IPS-11a (cell line): ENCODE results near the gene SLC6A1.

Experiments
- H3K4me3 ChIP-seq: one replicate; pipeline ENCODE4 v1.5.1; 2013; ENCODE audit warnings: low read depth, low read length, control low read depth

SLC6A1 gene

DNA sequence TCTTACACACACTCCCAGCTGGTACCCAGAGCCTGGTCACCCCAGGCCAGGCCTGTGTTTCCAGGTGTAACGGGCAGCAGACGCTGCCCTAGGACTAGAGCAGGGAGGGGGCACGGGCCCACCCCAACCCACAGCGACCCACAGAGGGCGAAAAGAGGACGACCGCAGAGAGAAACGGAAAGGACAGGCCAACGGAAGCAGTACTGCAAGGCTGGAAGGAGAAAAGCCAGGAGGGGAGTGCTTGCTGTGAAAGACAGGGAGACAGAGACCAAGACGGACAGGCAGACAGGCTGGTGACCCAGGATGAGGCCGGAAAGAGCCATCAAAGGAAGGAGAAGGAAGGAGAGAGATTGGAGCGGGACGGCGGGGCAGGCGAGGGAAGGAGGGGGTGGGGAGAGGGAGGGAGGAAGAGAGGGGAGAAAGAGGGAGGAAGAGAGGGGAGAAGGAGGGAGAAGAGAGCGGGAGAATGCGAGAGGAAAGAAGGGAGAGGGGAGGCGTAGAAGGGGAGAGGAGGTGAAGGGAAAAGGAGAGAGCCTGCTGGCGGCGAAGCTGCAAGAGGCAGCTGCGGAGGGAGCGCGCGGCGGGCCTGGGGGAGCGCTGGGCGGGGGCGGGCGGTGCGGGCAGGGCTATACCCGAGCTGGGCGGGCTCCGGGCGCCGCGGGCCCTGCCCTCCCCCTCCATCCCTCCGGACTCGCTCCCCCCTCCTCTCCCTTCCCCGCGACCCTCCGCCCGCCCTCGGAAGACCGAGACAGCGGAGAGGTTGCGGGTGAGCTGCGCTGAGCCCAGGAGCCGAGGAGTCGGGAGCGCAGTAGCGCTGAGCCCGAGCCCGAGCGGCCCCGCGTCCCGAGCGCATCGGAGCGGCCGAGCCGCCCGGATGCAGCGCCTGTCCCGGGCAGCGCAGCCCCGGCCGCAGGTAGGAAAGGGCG, at the start of gene SLC6A1:
Gene SLC6A1, plus strand, starts transcription at position 732 of the 926 bp plus-strand sequence. CDS start 24,464 bp downstream, outside the sequence.
- H3K4me3 ChIP-seq = peak within 1 kb of the TSS; percentile 47

DNA sequence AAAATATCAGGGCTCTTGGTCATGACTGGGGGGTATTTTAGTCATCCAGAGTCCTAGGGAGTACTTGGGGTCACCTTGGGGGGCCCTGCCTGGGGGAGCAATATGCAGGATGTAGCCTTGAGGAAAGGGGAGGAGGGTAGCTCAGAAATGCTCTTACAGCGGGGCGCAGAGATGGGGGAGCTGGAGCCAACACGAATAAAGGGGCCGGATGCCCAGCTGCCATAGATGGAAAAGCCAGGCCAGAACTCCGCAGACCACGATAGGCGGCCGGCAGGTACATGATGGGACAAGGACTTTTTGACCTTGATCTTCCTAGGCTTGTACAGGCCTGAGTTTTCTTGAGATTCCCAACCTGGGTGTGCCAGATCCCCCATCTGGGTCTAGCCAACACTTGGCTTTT, 47.7 kb upstream of the SLC6A1 start:
- H3K4me3 ChIP-seq = no peak overlapping the region

DNA sequence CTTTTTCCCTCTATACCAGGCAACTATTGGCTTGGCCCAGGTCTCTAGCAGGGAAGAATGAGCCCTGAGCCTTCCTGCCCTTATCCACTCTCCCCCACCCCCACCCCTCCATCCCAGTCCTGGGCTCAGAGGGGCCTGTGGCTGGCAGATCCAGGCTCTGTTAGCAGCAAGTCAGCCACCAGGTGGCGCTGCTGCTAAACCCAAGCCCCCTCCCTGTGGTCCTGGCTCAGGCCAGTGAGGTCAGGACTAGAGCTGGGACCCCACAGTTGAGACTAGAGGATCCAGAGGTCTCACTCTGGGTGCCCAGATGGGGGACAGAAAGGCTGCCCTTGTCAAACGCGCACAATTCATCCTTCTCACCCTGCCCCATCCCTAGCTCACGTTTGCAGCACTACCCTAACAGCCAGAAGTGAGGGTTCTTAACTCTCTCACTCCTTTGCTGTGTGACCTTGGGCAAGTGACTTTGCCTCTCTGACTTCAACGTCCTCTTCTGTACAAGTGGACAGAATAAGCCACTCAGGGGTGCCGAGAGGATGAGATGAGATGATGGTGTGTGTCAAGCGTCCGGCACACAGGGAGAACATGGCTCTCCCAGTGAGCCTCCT, 46.8 kb upstream of the SLC6A1 start:
- no peak overlapping the region for H3K4me3 ChIP-seq

DNA sequence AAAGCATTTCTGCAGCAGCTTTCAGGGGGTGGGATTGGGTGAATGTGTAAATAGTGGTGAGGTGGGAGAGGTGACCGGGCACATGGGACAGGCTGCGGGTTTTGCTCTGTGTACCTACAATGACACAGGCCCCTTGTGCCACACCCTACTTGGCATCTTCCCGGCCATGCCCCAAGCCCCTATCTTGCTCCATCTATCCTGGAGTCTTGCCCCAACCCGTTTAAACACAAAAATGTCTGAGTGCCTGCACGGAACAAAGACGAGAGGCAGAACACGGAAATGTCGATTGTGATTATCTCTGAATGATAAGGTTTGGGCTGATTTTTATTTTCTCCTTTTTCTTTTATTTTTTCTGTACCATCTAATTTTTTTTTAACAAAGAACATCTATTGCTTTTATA, 46.0 kb upstream of the SLC6A1 start:
- H3K4me3 ChIP-seq = no peak overlapping the region

DNA sequence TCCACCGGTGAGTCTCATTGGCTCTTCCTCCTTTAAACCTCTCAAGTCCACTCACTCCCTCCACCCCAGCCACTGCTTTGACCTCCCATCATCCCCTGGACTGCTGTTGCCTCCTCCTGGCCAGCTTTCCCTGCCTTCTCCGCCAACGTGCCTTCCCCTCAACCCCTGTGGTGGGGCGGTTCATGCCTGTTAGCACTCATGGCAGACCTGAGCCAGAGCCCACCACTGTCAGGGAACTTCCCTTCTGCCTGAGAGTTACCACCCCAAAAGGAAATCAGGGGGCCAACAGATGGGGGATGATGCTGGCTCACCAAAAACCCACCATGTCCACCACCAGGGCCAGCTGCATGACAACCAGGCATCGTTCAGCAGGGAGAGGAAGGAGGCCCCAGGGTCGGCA, 44.2 kb upstream of the SLC6A1 start:
- H3K4me3 ChIP-seq = no peak overlapping the region

DNA sequence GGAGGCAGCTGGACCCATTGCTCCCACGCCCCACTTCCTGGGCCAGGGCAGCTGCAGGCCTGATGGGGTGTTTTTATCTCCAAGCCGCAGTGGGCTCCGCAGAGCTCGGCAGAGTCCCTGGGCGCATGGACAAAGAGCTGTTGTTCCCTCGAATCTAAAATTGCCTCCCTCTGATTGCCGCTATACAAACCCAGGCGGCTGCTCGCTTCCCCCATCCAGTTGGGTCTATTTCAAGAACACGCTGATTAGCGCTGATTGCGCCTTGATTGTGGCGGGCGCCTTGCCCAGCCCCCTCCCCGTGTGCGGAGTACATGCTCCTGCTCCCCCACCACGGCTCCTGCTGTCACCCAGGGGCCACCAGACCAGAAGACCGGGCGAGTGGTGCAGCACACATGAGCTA, 43.4 kb upstream of the SLC6A1 start:
- no peak overlapping the region for H3K4me3 ChIP-seq

DNA sequence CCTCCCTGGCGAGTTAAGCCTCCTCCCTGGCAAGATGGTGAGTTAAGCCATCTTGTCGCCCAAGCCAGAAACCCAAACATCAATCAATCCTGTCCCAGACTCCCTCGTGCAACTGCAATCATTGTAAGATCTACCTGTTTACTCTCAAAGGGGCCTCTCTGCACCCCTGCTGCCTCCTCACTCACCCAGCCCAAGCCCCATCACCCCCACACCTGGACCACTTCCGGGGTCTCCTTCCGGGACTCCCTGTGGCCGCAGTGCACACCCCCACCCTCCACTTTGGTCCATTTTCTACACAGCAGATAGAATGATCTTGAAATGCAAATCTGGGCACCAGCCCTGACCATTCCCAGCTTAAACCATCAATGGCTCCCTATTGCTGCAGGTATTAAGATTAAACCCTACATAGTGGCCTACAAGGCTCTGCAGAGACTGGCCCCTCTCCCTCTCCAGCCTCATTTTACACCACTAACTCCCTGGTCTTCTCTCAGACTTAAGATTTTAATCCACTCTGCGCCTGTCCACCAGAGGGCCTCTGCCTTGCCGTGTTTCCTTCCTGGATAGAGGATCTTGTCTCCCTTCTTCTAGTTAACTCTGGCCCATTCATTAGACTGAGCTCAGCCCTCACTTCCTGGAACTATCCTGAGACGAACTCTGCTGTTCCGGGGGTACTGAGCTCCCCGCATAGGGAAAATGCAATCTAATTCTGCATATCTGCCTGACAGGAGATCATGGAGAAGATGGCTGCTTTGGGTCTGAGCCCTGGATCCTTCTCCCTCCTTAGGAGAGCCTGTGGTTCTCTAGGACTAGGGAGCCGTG, 41.9 kb upstream of the SLC6A1 start:
- H3K4me3 ChIP-seq = no peak overlapping the region

DNA sequence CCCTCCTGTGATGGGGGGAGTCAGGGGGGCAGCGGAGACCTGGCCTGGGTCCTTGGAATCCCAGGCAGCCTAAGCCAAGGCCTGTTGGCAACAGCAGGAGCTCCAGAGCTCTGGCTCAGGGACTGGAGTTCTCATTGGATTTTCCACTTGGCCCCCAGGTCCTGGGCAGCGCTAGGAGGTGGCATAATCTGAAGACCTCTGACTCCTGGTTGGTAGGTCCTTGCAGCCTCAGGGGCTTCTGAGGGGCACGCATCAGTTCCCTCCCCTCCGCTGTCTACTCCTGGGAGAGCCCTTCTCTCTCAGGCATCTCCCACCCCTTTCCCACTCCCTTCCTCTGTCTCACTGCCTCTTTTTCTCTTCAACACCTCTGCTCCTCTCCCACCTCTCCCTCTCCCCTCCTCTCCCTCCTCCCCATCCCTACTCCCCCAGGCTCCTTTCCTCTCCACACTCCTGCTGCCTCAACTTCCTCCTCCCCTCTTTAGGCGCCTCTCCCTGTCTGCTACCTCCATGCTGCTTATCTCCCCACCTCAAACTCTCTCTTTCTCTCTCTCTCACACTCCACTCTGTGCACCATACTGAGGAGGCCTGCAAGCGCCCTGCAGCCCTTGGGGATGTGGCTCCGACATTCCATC, 41.1 kb upstream of the SLC6A1 start:
- no peak overlapping the region for H3K4me3 ChIP-seq

DNA sequence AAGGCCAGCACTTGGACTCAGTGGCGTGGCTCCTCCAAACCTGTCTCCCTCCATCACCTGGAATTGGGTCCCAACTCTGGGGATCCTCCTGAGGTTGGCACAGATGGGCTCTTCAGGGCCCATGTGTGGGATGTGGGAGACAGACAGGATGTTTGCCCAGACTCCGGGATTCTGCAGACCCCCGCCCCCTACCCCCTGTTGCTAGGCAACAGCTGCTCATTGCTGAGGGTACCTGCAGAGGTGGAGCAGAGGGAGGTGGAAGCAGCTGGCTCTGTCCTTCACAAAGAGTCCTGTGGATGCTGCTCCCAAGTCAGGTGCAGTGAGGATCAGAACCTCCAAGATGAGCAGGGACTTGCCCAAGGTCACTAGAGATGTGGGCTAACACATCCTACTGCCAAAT, 40.0 kb upstream of the SLC6A1 start:
- H3K4me3 ChIP-seq = no peak overlapping the region

DNA sequence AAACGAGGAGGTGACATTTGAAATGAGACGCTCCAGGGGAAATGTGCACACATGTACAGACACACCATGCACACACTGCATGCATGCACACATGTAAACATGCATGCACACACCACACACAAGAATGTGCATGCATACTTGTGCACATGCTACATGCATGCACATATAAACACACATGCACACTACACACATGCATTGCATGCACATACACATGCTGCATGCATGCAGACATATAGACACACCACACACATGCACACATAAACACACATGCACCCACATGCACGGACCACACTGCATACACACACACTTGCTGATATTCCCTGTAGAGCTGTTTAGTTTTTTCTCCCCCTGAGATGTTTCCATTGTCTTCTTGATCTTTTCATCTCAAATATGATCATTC, 37.8 kb upstream of the SLC6A1 start:
- no peak overlapping the region for H3K4me3 ChIP-seq

DNA sequence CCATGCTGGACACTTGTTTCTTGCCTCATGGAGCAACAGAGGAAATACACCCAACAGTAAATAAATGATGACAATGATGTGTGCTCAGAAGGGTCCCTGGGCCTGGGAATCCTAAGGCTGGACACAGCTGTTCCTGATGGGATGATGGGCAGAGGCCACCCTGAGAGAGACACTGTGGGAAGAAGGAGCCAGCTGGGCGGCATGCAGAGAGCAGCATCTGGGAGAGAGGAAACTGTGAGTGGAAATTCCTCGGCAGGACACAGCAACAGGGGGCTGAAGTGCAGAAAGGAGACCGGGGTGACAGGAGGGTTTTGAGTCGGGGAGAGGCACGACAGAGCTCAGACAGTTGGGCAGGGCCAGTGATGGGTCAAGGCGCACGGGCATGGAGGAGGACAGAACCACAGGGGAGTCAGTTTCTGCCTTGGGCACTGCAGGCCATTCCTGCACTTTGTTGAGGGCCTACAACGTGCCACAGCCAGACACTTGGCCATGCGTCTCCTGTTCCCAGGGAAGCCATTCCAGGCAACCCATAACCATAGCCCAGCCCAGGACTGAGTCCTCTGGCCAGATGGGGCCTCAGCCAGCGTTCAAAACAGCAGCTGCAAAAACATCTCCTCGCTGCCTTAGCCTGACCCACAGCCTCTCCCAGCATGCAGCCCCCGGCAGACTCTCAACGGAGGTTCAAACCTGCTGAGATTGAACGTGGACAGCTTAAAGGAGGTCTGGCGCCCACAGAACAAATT, 36.7 kb upstream of the SLC6A1 start:
- no peak overlapping the region for H3K4me3 ChIP-seq

DNA sequence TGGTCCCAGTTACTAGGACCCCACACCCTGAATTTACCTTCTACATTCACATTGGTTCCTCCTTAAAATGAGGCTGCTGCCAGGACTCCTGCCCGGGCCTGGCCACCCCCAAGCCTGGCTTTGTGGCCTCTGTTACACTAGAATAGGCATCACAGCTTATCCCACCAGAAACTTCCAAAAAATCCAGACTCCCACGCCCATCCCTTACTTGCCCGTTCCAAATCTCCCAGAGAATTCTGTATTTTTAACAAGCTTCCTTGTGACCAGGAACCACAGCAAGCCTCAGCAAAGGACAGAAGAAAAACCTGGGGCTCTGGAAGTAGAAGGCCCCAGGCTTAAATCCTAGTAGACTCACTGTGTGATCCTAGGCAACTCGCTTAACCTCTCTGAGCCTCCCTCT, 36.0 kb upstream of the SLC6A1 start:
- H3K4me3 ChIP-seq = no peak overlapping the region

DNA sequence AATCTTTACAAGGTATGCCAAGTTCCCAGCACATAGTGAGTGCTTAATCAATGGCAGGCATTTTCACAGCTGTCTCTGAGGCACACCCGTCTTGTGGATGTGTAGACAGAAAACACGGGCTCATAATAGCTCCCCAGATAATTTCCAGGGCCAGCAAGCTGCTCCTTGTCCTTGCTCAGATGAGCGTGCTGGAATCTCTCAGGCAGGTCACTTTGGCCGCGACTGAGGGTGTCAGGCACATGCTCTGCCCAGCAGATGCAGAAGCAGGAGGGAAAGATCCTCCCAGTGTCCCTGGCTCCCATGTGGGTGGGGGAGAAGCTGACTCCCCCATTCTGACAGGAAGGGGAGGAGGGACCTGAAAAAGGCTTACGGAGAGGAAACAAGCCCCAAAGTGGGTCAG, 35.6 kb upstream of the SLC6A1 start:
- no peak overlapping the region for H3K4me3 ChIP-seq

DNA sequence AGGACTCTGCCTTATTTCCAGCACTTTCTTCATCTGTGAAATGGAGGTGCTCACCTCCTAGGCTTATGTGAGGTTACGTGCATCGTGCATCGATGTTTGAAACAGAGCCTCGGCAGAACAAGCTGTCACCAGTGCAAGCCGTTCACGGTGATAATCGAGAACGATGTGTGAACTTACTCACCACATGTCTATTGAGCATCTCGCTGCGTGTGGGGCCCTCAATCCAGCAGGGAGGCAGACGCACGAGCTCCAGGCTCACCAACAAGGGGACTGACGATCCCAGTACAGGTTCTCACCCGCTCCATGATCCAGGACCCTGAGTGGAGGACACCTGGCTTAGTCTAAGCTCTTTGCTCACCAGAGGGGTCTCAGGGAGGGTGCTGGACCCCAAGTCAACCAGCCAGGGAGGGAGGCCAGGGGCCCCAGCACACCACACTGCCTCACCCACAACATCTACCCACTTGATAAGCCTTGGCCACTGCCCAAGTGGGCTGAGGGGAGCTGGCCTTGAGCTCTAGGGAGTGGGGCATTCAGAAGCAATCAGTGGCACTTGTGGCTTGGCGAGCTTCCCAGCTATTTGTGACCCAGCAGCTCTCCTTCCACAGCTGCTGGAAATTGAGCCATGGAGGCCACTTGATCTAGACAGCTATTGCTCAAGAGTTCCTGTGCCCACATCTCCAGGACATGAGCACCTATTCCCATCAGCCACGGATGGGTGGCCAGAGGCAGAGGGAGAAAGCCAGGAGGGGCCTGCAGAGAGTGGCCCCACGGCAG, 34.4 kb upstream of the SLC6A1 start:
- no peak overlapping the region for H3K4me3 ChIP-seq

DNA sequence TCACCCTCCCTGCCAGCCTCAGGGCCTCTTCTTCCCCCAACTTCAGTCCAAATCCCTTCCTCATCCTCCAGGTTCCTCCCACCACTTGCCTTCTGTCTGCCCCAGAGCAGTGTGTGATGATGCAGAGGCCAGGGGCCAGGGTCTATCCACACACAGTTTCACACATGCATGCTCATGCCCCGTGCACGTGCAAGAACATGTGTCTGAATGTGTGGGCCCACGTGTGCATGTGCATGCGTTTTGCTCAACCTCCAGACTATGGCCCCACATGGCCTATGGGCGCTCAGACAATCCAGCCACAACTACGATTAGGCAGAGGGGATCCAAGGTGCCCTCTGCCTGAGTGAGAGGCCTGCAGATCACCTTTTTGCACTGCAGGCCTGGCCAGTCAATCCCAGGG, 32.3 kb upstream of the SLC6A1 start:
- H3K4me3 ChIP-seq = no peak overlapping the region

DNA sequence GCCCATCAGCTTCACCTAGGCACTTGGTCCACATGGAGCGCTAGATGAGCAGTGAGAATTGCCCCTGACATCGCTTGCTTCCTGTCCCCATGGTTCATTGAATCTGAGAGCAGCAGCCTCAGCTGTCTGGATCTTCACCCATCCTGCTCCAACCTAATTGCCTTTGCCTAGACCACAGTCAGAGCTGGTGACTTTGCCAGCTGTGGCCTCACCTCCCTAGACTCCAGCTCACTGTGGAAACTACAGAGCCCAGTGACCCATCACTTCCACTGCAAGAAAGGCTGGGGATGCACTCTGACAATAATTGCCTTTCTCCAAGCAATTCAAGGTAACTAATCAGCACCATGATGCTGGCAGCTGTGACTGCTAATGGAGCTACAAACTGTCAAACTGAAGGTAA, 30.6 kb upstream of the SLC6A1 start:
- H3K4me3 ChIP-seq = no peak overlapping the region

DNA sequence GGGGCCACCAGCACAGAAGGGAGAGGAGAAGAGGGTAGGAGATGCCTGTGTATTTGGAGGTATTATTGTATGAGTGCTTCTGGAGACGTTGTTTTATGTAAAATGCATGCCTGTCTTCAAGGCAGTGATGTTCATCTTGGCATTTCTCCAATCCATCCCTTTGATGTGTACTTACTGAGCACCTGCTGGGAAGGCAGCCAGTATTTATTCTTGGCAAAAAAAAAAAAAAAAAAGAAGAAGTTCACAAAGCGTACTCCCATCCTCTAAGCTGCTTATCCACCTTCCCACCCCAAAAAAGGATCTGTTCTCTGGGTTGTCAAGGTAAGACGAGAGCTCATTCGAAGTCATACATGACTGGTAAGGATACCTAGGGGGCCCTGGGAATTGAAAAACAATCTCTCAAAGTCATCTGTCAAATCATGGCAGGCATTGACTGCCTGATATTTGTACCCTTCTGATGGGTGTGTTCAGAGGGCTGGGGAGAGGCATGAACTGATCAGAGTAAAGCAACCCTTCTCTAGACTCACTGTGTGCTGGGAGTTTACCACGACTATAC, 30.0 kb upstream of the SLC6A1 start:
- H3K4me3 ChIP-seq = no peak overlapping the region

DNA sequence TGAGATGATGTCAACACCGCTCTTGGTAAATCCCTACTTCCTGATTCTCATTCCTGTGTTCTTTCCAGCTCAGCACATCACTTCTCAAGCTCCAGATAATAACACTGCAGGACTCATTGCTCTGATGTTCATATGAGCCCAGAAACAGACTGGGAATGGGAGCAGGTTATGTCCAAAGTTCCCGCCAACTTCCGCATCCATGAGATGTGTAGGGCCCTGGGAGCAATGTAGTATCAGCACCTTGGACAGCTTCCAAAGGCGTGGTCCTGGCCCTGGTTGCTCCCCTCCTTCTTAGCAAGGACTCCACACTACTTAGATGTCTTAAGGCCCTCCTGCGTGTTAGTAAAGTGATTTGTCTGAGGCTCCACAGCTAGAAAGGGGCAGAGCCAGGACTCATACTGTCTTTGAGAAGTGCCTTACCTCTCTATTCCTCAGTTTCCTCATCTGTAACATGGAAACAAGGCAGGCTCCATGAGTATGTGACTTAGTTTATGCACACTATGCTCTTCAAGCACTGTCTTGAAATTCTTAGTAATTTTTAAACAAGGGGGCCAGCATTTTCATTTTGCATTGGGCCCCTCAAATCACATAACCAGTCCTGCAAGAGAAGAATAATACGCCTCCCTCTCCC, 27.9 kb upstream of the SLC6A1 start:
- H3K4me3 ChIP-seq = no peak overlapping the region

DNA sequence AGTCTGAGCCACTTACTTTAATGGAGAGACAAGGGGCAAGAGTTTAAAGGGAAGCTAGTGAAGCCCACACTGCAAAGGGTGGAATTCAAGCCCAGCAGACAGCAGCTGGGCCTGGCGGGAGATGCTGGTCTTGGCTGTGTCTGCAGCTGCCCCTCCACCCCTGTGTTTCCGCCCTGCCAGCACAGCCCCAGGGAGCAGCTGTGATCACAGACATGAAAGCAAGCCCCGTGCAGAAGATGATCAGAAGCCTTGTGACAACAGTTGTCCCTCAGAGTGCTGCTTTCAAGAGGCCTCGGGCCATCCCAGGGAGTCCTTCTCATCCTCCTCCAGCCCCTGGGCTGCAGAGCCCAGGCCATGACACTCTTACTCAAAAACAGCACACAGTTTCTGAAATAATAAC, 24.1 kb upstream of the SLC6A1 start:
- no peak overlapping the region for H3K4me3 ChIP-seq
